GM23338 (cell line): ENCODE data around the gene CDC25B. TPM values are rescaled to one million over a fixed set of nuclear protein-coding genes. Genes with fewer than 3 reads are reported as not detected.

Experiments used
- ATAC-seq: fragments of 200-7000 bp; cut with Tn5 transposase; 3 replicates; pipeline ENCODE4 v1.9.1; 2020
- DNase-seq: peaks from one replicate; pipeline ENCODE4 v3.0.0-alpha.2; 2015; ENCODE audit warnings: low spot score
- H2AFZ ChIP-seq: fragments of 200-600 bp; sonication (generic); 2 replicates; pipeline ENCODE4 v1.8.0; 2016; ENCODE audit warnings: antibody characterized with exemption, mild to moderate bottlenecking, moderate library complexity
- H3F3A ChIP-seq: fragments of 200-600 bp; sonication (generic); replicated peaks from 2 replicates; pipeline ENCODE4 v1.8.0; 2017; ENCODE audit warnings: antibody characterized with exemption, mixed run types, low read depth
- H3K27ac ChIP-seq: fragments of 200-600 bp; sonication (generic); 2 replicates; pipeline ENCODE4 v1.6.1; 2016; ENCODE audit warnings: low read depth
- H3K27me3 ChIP-seq: fragments of 200-600 bp; sonication (generic); 2 replicates; pipeline ENCODE4 v1.8.0; 2016; ENCODE audit warnings: mild to moderate bottlenecking, mixed run types, moderate library complexity; ENCODE audit not compliant: insufficient read depth
- H3K36me3 ChIP-seq: fragments of 200-600 bp; sonication (generic); 2 replicates; pipeline ENCODE4 v1.8.0; 2016; ENCODE audit warnings: mild to moderate bottlenecking; ENCODE audit not compliant: insufficient read depth
- H3K4me1 ChIP-seq: fragments of 200-600 bp; sonication (generic); 2 replicates; pipeline ENCODE4 v1.8.0; 2016; ENCODE audit warnings: mild to moderate bottlenecking, moderate library complexity; ENCODE audit not compliant: insufficient read depth
- H3K4me2 ChIP-seq: fragments of 200-600 bp; sonication (generic); 2 replicates; pipeline ENCODE4 v1.7.1; 2017; ENCODE audit warnings: mixed run types
- H3K4me3 ChIP-seq: fragments of 200-600 bp; sonication (generic); 2 replicates; pipeline ENCODE4 v1.6.1; 2016; ENCODE audit warnings: mixed run types
- H3K79me2 ChIP-seq: fragments of 200-600 bp; sonication (generic); replicated peaks from 2 replicates; pipeline ENCODE4 v1.8.0; 2017; ENCODE audit warnings: mild to moderate bottlenecking; ENCODE audit not compliant: insufficient read depth
- H3K9me2 ChIP-seq: fragments of 200-600 bp; sonication (generic); 2 replicates; pipeline ENCODE4 v1.8.0; 2017; ENCODE audit not compliant: insufficient read depth
- H4K20me1 ChIP-seq: fragments of 200-600 bp; sonication (generic); replicated peaks from 2 replicates; pipeline ENCODE4 v1.8.0; 2017; ENCODE audit warnings: mild to moderate bottlenecking; ENCODE audit not compliant: insufficient read depth
- H3K27ac Mint-ChIP-seq: 2 replicates; pipeline ENCODE4 v1.8.0; 2020; ENCODE audit warnings: inconsistent platforms, mild to moderate bottlenecking, moderate library complexity, mixed read lengths
- H3K27me3 Mint-ChIP-seq: 3 replicates; pipeline ENCODE4 v1.8.0; 2022; ENCODE audit warnings: low read depth, mild to moderate bottlenecking, moderate library complexity, mixed read lengths, inconsistent platforms; ENCODE audit not compliant: insufficient read depth, poor library complexity
- H3K36me3 Mint-ChIP-seq: 3 replicates; pipeline ENCODE4 v1.8.0; 2021; ENCODE audit warnings: low read depth, mild to moderate bottlenecking, inconsistent platforms, moderate library complexity, mixed read lengths
- H3K4me1 Mint-ChIP-seq: 3 replicates; pipeline ENCODE4 v1.8.0; 2020; ENCODE audit warnings: mild to moderate bottlenecking, inconsistent platforms, mixed read lengths
- H3K4me3 Mint-ChIP-seq: 3 replicates; pipeline ENCODE4 v1.8.0; 2021; ENCODE audit warnings: moderate library complexity, mild to moderate bottlenecking, inconsistent platforms, mixed read lengths
- H3K9me3 Mint-ChIP-seq: 3 replicates; pipeline ENCODE4 v1.8.0; 2020; ENCODE audit warnings: moderate library complexity, mild to moderate bottlenecking, inconsistent platforms, mixed read lengths
- CREB1 ChIP-seq: fragments of 250-450 bp; sonication (Bioruptor Pico); IDR thresholded peaks from 2 replicates; pipeline ENCODE4 v1.5.0; 2020; ENCODE audit warnings: low read depth, mild to moderate bottlenecking, moderate library complexity
- ETS1 ChIP-seq: IDR thresholded peaks from 2 replicates; pipeline ENCODE4 v1.6.1; 2016; ENCODE audit warnings: antibody characterized with exemption
- EZH2 ChIP-seq: fragments of 200-600 bp; sonication (generic); IDR thresholded peaks from one replicate; pipeline ENCODE4 v1.8.0; 2017; ENCODE audit warnings: antibody characterized with exemption, mild to moderate bottlenecking, low read depth; ENCODE audit not compliant: unreplicated experiment
- EZH2phosphoT487 ChIP-seq: fragments of 200-600 bp; sonication (generic); IDR thresholded peaks from one replicate; pipeline ENCODE4 v1.8.1; 2018; ENCODE audit warnings: antibody characterized with exemption; ENCODE audit not compliant: unreplicated experiment
- JUNB ChIP-seq: IDR thresholded peaks from one replicate; pipeline ENCODE4 v1.6.1; 2016; ENCODE audit warnings: antibody characterized with exemption; ENCODE audit not compliant: unreplicated experiment
- NANOG ChIP-seq: IDR thresholded peaks from 2 replicates; pipeline ENCODE4 v1.6.1; 2016; ENCODE audit warnings: antibody characterized with exemption, borderline replicate concordance
- POLR2AphosphoS5 ChIP-seq: IDR thresholded peaks from 2 replicates; pipeline ENCODE4 v1.6.1; 2016; ENCODE audit warnings: antibody characterized with exemption, low read depth
- REST ChIP-seq: IDR thresholded peaks from one replicate; pipeline ENCODE4 v1.6.1; 2018; ENCODE audit warnings: antibody characterized with exemption; ENCODE audit not compliant: unreplicated experiment
- STAT1 ChIP-seq: IDR thresholded peaks from one replicate; pipeline ENCODE4 v1.6.1; 2016; ENCODE audit warnings: antibody characterized with exemption; ENCODE audit not compliant: unreplicated experiment
- ZNF114 ChIP-seq: fragments of 250-450 bp; sonication (Bioruptor Pico); IDR thresholded peaks from 2 replicates; pipeline ENCODE4 v1.5.0; 2020; ENCODE audit warnings: mild to moderate bottlenecking, moderate library complexity
- ZNF331 ChIP-seq: fragments of 250-450 bp; sonication (Bioruptor Pico); IDR thresholded peaks from 2 replicates; pipeline ENCODE4 v1.5.0; 2020; ENCODE audit warnings: low read depth, mild to moderate bottlenecking, moderate library complexity
- ZNF462 ChIP-seq: fragments of 250-450 bp; sonication (Bioruptor Pico); IDR thresholded peaks from 2 replicates; pipeline ENCODE4 v1.5.0; 2020; ENCODE audit warnings: mild to moderate bottlenecking, moderate library complexity
- polyA plus RNA-seq: library from polyadenylated mRNA; unstranded; fragments of >200 nt; fragmentation: Nextera tagmentation; extraction: Ambion mirVana; gene quantifications from 2 replicates; pipeline ENCODE4 v1.2.1, GENCODE V29; 2016
- total RNA-seq: library from RNA; depleted of rRNA; stranded (reverse); fragments of >200 nt; shearing (Covaris generic); gene quantifications from 2 replicates; pipeline ENCODE4 v1.2.3, GENCODE V29; 2014
- TF ChIP-seq, protein P1 (sequence below), 2 experiments: fragments of 200-600 bp in 1 of 2; sonication (generic) in 1 of 2; conservative IDR thresholded peaks; 2 replicates each; pipeline versions ENCODE4 v1.5.1 to v1.6.1; 2016 to 2017; ENCODE audit warnings: antibody characterized with exemption in 2 of 2, low read depth in 2 of 2, mild to moderate bottlenecking in 2 of 2, moderate library complexity in 1 of 2

Gene CDC25B
- total and polyA plus RNA-seq, 2 experiments from 2014 or later = 10.5 to 33.0 TPM

DNA sequence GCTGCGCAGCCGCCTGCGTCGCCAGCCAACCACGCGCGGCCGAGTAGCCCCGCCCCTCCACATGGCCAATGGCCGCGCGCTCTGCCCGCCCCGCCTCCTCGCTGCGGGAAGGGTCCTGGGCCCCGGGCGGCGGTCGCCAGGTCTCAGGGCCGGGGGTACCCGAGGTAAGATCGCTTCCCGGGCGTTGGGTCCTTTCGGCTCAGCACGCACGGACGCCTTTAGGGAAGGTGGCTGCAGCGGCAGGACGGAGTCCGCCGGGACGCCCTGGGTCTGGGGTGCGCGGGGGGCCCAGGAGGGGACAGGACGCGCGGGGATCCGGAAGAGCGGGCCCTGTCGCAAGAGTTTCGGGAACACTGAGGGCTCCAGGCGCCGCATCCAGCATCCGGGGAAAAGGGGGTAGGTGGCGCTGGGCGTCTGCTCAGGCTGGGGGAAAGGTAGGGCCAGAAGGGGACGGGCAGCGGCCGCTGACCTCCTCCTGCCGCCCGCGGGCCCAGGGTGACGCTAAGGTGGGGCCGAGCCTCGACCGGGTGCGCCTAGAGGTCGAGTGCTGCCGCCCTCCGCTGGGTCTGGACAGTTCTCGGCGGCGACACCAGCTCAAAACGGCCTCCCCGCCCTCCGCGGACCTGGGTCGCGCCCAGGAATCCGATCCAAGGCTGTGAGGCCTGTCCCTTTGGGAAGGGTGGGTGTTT, 50.8 kb downstream of the CDC25B start, which contains the start of gene MAVS:
Gene MAVS (plus strand): TSS at position 95 of the 689 bp plus-strand sequence. CDS start 7,791 bp downstream, outside the sequence.
- Mint-ChIP-seq H3K27me3 (peaks cover 14% of the 10 kb centered on the region), H3K9me3 (no peaks in the 10 kb centered on the region), H3K4me1 (peaks cover 4% of the 10 kb centered on the region; the same call in 1 of the 3 replicates), H3K27ac (peak within 1 kb of the TSS; percentile 52; the same call in 1 of the 2 replicates), H3K36me3 (no peaks in the 10 kb centered on the region), H3K4me3 (peak within 1 kb of the TSS; percentile 87)
- Histone ChIP-seq H3K4me2 (peak within 1 kb of the TSS; percentile 95), H3K36me3 (no peaks in the 10 kb centered on the region), H3F3A (peaks cover 6% of the 10 kb centered on the region; the same call in 1 of the 2 replicates), H3K27ac (peak within 1 kb of the TSS; percentile 83), H3K4me3 (peak within 1 kb of the TSS; percentile 88), H3K79me2 (no peaks in the 10 kb centered on the region; the same call in 1 of the 2 replicates), H3K27me3 (no peaks in the 10 kb centered on the region), H2AFZ (peak within 1 kb of the TSS; percentile 95), H3K9me2 (no peaks in the 10 kb centered on the region), H3K4me1 (peaks cover 4% of the 10 kb centered on the region), H4K20me1 (no peaks in the 10 kb centered on the region; the same call in 1 of the 2 replicates)
- DNase-seq = peak; percentile 95
- no peak for TF ChIP-seq ZNF331 (CRISPR knock-in tag)
- TF ChIP-seq ZNF462 = no peak
- TF ChIP-seq REST = no peak
- no peak for TF ChIP-seq CREB1 (CRISPR knock-in tag)
- TF ChIP-seq EZH2 = no peak
- TF ChIP-seq, protein P1, sequence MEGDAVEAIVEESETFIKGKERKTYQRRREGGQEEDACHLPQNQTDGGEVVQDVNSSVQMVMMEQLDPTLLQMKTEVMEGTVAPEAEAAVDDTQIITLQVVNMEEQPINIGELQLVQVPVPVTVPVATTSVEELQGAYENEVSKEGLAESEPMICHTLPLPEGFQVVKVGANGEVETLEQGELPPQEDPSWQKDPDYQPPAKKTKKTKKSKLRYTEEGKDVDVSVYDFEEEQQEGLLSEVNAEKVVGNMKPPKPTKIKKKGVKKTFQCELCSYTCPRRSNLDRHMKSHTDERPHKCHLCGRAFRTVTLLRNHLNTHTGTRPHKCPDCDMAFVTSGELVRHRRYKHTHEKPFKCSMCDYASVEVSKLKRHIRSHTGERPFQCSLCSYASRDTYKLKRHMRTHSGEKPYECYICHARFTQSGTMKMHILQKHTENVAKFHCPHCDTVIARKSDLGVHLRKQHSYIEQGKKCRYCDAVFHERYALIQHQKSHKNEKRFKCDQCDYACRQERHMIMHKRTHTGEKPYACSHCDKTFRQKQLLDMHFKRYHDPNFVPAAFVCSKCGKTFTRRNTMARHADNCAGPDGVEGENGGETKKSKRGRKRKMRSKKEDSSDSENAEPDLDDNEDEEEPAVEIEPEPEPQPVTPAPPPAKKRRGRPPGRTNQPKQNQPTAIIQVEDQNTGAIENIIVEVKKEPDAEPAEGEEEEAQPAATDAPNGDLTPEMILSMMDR (conservative IDR thresholded peaks at IDR 0.05; ENCODE audit: low read depth in 2 of 2) = no peak; a peak in 1 of 4 replicates
- TF ChIP-seq NANOG = no peak
- peak; percentile 98 for TF ChIP-seq POLR2AphosphoS5
- TF ChIP-seq ETS1 = peak; percentile 20; the same call in 1 of the 2 replicates
- no peak for TF ChIP-seq STAT1
- TF ChIP-seq JUNB = no peak
- TF ChIP-seq EZH2phosphoT487 = no peak
- TF ChIP-seq ZNF114 = no peak
- ATAC-seq = peak; percentile 94
